ENCODE measurements around the gene JTB.

DNA sequence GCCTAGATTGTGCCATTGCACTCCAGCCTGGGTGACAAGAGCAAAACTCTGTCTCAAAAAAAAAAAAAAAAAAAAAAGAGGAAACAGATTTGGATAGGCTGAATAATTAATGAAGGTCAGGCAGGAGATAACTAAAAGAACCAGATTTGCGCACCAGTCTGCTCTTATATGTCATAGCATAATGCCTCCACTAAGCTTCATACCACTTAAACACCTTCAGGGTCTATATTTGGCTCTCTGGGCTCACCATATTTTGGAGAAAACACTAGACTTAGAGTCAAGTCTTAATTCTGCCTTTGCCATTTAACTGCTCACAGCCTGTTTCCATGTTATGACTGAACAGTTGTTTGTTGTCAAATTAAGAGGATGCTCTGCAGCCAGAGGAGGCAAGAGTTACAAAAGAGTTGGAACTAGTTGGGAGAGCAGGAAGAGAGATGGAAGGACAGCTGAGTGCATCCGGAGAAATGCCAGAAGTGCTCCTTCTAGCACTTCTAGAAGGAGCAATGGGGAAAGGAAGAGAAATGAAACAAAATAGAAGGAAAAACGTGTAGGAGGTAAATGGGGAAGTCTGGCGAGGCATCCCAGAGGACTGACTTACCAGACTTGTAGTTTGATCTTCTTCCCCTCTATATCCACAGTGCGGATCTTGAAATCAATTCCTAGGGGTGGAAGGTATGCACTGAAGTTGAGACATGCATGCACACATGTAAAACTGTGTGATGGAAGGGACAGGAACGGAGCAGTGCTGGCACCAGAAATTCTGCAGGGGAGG is 6.8 kb upstream of the JTB start:
- TF ChIP-seq, protein P1, sequence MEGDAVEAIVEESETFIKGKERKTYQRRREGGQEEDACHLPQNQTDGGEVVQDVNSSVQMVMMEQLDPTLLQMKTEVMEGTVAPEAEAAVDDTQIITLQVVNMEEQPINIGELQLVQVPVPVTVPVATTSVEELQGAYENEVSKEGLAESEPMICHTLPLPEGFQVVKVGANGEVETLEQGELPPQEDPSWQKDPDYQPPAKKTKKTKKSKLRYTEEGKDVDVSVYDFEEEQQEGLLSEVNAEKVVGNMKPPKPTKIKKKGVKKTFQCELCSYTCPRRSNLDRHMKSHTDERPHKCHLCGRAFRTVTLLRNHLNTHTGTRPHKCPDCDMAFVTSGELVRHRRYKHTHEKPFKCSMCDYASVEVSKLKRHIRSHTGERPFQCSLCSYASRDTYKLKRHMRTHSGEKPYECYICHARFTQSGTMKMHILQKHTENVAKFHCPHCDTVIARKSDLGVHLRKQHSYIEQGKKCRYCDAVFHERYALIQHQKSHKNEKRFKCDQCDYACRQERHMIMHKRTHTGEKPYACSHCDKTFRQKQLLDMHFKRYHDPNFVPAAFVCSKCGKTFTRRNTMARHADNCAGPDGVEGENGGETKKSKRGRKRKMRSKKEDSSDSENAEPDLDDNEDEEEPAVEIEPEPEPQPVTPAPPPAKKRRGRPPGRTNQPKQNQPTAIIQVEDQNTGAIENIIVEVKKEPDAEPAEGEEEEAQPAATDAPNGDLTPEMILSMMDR (conservative IDR thresholded peaks at IDR 0.05; ENCODE audit: low read length), result no peak
- TF ChIP-seq EZH2phosphoT487 (IDR thresholded peaks at IDR 0.05; ENCODE audit: borderline replicate concordance, low read depth, low read length), result no peak

All from OCI-LY7 (cell line).